HG03442 (cell line): ENCODE data around the gene MGAT4A.
"Not testable (repeated sequence)": the region's sequence is repeated elsewhere in the genome, so short reads cannot be mapped to it uniquely, and the experiment has no call there.

Source experiments
- ATAC-seq: cut with Tn5 transposase; IDR thresholded peaks from one replicate; pipeline ENCODE4 v1.9.1; 2021; ENCODE audit warnings: mild to moderate bottlenecking, moderate library complexity; ENCODE audit not compliant: unreplicated experiment

Gene MGAT4A

DNA sequence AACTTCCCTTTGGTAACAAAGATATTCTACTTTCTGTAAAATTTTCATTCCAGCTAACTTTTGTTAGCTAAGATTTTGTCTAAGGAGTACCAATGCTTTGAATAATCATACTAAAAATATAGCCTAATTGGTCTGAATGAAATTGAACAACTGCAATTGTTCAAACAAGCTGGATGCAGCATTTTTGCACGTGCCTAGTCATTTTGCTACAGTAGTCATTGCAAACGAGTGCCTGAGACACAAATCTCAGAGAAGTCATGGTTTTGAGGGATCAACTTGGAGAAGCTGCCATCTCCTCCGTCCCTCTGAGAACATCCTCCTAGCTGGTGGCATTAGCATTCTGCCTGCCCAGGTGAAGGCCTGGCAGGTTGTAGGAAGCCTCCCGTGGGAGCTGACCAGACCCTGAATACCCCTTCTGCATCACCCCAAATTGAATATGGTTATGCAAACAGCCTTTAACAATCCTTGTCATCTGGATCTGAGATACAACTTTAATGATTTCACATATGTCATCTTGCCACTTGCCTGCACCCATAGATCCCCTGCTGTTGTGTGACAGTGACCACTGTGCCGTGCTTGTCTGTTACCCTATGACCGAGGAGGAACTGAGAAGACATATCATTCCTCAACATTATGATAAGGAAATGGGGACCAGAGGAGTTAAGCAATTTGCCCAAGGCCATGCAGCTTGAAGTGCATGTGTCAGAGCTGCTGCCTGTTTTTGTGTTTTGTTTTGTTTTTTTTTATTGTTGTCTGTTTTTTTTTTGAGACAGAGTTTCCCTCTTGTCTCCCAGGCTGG, 29.1 kb upstream of the MGAT4A start:
- no peak for ATAC-seq

DNA sequence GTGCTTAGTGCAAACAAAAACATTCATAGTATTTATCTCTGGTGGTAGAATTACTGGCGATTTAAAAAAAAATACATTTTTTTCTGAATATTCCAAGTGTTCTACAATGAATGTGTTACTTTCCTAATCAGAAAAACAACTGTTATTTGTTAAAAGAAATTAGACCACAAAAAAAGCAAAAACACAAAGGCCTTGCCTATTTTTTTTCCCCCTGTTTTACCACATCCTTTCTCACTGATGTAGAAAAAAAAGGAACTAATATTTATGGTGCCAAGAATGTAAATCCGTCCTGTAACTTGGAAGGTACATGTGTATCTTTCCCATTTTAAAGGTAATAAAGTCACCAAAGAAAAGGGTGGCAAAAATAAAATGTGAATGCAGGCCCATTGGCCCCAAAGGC, 28.4 kb upstream of the MGAT4A start:
- no peak for ATAC-seq

DNA sequence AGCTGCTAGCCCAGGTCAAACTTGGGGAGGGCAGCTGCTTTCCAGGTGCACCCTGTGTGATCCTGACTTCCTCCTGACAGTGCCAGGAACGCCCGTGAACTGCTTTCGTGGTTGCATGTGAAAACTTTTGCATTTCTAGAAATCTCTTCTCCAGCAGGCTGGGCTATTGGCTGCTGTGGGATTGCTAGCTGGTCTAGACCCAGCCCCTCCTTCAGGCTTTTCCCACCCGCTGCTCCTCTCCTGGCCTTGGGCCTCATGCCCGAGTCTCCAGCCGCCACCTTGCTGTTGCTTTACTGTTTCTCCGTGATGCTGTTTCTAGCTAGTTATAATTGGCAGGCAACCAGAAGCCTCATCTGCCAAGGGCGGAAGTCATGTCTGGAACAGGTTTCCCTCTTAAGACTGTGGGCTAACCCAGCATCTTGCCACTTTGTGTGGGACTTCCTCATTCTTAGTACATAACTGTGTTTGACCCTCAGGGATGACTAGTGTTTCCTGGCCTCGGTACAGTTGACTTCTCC, 27.0 kb upstream of the MGAT4A start:
- peak; percentile 85 for ATAC-seq

DNA sequence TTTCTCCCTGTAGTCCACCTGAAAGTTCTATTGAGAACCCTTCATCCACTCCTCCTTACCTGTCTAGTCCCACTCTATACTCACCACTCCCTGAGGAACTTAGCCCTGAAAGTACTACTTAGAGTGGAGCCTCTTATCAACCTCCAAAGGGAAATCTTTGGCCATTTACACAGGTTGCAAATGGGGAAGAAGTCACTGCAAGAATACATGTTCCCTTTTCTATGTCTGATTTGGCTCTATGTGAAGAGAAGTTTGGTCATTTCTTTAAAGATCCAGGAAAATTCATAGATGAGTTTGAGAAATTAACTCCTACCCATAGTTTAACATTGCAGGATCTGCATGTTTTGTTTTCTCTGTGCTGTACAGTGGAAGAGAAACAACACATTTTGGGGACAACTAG, 22.9 kb upstream of the MGAT4A start:
- ATAC-seq: no peak

DNA sequence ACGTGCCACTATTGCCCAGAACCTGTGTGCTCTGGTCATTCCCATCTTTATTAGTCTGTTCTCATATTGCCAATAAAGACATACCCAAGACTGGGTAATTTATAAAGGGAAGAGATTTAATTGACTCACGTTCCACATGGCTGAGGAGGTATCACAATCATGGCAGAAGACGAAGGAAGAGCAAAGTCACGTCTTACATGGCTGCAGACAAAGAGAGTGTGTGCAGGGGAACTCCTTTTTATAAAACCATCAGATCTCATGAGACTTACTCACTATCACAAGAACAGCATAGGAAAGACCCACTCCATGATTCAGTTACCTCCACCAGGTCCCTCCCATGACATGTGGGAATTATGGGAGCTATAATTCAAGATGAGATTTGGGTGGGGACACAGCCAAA, 21.8 kb upstream of the MGAT4A start:
- not testable (repeated sequence) for ATAC-seq

DNA sequence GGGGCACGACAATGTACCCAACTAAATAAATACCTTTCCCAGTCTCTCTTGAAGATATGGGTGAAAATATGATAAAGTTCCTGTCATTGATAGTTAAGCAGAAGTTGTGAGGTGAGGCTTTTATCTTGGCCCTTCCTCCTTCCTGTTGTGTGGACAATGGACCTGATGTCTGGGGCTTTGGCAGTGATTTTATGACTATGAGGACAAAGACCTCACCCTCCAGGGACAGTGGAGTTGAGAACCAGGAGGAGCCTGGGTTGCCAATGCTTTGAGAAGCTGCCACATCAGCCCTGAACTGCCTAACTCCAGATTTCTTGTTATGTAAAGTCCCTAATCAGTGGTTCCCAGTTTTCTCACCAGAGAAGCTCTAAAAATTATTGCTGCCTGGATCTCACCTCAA, 20.8 kb upstream of the MGAT4A start:
- ATAC-seq: no peak

DNA sequence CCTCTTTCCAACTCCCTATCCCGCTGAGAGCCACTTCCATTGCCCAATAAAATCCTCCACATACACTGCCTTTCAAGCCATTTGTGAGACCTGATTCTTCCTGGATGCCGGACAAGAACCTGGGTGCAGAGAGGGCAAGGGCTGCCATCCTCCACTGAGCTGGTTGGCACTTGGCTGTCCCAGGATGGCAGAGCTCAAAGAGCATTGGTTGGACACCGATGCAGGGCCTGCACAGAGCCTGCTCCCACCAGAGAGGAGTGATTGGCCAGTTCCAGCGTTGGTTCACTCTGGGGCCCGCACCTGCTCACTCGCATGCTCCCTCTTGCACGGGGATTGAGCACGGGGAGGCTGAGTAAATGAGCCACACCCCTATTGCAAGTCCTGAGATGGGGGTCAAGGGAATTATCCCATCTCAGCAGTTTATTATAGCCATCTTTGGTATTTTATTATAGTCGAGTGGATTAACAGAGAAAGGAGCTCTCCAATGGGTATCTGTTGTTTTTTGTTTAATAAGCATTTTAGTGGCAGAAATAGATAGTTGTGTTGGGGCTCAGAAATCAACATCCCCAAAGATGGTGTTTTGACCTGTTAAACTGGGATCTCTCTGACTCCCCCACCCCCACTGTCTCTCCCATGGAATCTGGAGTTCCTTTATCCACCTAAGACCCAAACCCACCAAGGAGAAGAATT, 19.8 kb upstream of the MGAT4A start:
- ATAC-seq: no peak

DNA sequence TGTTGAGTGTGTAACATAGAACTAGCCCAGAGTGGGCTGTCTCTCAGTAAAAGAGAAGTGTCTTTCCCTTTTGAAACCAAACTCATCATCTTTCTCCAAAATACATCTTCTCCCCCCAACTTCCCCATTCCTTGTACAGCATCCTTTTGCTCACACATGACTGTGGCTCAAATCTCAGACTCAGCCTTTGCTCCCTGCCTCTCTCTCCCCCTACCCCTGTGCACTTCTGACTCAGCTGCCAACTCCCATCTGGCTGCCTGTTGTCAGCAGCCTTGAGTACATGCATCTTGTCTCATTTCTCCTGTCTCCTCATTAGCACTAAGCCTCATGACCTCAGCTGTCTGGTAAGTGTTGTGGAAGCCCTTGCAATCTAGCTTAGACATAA, 18.1 kb upstream of the MGAT4A start:
- peak; percentile 32 for ATAC-seq

DNA sequence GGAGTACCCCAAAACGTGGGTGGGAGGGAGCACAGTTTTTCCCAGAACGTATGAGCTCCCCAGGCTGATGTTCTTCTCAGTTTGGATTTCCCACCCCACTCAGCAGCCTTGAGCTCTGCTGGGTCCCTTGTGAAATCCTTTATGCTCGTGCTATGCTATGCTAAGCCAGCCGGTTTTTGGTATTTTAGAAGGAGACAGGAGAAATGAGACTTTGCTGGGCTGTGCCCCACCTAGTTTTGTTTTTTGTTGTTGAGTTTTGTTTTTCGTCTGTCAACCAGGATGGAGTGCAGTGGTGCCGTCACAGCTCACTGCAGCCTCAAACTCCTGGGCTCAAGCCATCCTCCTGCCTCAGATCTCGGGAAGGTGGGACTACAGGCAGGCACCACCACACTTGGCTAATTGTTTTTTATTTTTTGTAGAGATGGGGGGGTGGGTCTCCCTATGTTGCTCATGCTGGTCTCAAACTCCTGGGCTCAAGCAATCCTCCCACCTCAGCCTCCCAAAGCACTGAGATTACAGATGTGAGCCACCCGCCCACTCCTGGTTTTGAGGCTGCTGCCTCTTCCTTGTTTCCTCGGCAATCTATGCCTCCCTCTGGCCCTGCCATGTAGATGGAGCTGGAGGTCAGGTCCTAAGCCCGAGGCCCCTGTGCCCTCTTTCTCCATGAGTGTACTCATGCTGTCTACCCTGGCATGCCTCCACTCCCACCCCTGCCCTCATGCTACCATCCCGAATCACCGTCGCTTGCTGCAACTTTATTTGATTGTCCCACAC, 17.5 kb upstream of the MGAT4A start:
- no peak for ATAC-seq

DNA sequence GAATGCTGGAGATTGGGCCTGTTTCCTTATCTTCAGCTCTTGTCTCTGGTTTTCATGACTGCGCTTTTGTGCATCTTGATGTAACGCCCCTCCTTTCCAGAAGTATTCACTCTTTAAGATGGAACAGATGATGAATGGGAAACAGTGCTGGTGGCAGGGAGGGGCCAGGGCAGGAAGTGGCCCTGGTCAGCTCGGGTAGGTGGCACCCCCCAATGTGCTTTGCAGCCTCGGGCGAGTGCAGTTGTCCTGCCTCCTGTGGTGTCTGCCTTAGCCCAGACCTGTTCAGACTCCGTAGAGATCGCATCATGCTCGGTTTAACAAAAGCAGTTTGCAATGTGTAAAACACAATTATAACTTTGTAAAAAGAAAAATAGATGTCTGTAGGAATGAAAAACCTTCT, 17.0 kb upstream of the MGAT4A start:
- ATAC-seq: no peak

DNA sequence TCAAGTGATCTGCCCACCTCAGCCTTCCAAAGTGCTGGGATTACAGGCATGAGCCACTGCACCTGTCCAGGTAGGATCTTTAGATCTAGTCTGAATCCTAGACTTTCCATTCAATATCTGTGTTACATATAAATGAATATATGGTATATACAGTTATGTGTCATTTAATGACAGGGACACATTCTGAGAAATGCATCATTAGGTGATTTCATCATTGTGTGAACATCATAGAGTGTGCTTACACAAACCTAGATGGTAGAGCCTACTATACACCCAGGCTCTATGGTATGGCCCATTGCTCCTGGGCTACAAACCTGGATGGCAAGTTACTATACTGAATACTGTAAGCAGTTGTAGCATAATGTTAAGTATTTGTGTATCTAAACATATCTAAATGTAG, 15.5 kb upstream of the MGAT4A start:
- ATAC-seq: no peak

DNA sequence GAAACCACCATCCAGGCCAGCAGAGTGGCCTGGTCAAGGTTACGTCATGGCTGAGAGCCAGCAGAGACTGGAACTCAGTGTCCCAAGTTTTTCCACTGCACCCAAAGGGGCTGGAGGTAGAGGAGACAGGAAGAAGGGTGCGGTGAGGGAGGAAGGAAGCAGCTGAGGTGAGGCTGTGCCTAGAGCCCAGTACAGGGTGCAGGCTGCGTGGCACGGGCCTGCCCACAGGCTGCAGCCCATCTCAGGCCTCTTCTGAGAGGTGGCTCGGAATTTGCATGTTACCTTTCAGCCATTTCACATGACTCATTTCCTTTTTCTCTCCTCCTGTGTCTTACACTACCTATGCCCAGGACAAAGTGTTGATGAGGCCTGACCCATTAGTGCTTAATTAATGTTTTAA, 13.7 kb upstream of the MGAT4A start:
- ATAC-seq: no peak

DNA sequence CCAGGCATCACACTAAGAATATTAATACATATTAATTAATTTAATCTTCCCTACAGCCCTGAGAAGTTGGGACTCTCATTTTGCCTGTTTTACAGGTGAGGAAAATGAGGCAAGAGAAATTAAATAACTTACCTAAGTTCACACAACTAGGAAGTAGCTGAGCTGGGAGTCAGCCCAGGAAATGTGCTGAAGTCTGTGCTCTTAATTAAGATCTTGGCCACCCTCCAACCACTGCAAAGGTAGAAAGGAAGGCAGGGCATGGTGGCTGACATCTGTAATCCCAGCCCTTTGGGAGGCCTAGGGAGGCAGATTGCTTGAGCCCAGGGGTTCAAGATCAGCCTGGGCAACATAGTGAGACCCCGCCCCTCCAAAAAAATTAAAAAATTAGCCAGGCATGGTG, 12.9 kb upstream of the MGAT4A start:
- no peak for ATAC-seq

DNA sequence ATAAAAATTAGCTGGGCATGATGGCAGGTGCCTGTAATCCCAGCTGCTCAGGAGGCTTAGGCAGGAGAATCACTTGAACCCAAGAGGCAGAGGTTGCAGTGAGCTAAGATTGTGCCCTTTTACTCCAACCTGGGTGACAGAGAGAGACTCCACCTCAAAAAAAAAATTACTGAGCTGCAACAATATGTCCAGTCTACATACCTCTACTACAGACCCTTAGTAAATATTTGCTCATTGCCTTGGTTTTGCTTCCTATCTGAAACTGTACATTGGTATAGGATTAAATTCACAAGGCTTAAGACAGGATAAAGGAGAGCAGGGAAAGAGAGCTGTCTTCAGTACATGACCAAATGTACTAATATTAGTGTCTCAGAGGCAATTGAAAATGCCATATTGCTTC, 8.1 kb upstream of the MGAT4A start:
- no peak for ATAC-seq

DNA sequence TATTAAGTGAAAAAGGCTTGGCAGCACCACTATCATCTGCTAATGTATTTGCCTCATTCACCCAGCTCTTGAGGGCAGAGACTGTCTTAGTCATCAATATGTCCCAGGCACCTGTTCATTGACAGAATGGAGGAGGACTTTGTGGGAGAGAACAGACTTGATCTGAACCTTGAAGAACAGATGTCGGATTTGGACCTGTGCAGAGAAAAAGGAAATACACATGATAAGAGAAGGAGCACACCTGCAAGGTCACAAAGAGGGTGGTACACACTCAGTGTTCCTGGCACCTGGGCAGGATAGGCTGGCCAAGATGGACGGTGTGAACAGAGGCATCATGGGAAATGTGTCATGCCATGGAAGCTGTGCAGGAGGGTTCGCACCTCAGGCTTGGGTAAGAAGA, 7.4 kb upstream of the MGAT4A start:
- ATAC-seq: no peak

DNA sequence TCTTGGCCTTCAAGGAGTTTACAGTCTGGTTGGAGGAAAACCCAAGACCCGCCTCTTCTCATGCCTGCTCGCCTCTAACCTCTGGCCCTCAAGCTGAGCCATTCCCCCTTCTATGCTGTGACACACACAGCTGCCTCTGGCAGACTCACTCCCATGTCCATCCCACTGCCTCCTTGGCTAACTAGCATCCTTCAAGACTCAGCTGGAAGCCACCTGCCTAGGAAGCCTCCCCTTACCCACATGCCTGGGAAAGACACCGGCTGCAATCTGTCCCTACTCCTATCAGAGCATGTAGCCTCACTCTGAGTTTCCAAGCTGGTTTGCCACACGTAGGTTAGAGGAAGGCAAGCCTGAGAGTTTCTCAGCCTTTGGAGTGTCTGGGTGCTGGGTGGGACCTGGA, 6.9 kb upstream of the MGAT4A start:
- ATAC-seq: no peak

DNA sequence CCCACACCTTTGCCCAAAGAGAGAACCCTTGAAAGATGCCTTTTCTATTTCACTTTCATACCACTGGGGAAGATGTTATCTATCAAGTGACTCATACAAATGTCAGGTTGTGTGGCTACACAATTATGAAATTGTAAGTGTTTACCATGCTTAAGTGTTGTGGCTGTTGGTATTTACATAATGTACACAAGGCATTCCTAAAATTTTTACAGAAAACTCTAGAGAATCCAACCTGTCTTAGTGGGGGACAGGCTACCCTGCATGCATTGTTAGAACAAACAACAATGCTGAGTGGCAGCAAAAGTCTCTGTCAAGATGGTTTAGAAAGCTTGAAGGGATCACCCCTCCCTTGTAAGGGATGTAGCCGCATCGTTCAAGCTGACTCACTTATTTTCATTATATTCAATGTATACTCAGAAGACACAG, 5.5 kb upstream of the MGAT4A start:
- no peak for ATAC-seq

DNA sequence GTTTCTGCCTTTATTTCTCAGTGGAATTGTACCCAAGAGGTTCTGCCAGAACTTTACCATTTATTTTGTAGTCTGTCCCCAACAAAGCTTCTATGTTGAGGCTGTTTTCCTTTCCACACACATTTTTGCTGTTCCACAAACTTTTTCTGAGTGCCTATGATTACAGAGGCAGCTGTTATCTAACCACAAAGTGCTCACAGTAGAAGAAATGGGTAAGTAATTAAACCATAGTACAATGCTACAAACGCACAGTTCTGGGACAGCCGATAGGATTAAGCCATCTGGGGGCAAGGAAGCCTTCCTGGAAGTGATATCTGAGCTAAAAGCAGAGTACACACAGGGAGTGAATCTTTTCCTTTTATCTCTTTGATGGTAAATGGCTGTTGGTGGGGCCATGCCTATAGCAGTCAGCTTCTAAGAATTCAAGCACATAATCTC, 3.9 kb upstream of the MGAT4A start:
- ATAC-seq: no peak

DNA sequence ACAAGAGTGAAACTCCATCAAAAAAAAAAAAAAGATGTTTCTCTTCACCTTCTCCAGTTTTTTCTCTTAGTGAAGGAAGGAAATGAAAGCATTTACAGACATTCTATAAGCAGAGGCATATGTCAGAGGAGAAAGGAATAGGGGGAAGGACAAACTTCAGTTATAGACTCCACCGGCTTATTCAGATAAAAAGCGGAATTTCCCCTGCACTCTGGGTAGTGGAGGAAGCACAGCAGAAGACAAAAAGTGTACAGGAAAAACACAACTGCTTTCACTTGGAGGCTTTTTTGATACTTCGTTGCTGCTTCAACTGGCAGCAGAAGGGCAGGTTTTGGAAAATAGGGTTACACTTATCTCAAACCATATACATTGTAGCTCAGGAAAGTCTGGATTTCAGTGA, 3.2 kb upstream of the MGAT4A start:
- no peak for ATAC-seq

DNA sequence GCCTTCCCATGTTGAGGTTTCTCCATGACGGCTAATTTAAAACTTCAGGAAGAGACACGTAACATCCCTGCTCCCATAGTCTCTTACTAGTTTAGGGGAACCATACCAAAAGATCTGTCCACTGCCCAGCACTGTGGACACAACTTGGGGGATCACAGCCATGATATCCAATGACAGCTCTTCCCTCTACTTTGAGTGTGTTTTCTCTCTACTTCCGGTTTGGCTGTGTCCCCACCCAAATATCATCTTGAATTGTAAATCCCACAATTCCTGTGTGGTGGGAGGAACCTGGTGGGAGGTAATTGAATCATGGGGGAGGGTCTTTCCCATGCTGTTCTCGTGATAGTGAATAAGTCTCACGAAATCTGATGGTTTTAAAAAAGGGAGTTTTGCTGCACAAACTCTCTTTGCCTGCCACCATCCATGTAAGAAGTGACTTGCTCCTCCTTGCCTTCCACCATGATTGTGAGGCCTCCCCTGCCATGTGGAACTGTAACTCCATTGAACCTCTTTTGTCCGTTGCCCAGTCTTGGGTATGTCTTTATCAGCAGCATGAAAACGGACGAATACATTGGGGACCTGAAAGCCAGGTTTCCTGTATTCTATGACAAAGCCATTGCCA, 1.6 kb upstream of the MGAT4A start:
- ATAC-seq: no peak

DNA sequence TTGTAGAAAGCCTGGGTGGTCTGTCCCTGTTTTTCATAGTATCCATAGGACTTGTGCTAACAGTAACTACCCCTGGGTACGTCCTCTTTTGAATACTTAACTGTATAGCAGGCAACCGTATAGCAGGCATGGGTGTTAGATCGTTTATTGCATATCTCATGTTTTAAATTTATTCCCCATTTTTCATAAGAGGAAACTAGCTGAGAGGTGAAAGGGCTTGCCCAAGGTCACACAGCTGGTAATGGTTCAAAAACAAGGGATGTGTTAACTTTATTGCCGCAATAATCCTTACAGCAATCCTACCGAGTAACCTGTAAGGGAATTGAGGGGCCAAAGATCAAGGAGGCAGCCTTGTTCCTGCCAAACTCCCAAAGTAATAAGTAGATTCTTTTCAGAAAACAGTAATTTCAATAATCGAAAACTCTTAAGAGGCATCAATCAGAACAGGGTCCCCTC, 990 bp upstream of the MGAT4A start:
- no peak for ATAC-seq
